ENCODE results near the gene TMEM178A. TPM values are rescaled to one million over a fixed set of nuclear protein-coding genes. Genes with fewer than 3 reads are reported as not detected.

TMEM178A gene
- 0.06 TPM for total RNA-seq (2013)
- polyA plus RNA-seq (under 1 TPM in 1 of 3 donors, not detected in 2; 0.15 TPM), polyA minus RNA-seq (not detected in 2 replicates), total RNA-seq (0 to 0.69 (median 0.10) reads per million in 11 experiments)

DNA sequence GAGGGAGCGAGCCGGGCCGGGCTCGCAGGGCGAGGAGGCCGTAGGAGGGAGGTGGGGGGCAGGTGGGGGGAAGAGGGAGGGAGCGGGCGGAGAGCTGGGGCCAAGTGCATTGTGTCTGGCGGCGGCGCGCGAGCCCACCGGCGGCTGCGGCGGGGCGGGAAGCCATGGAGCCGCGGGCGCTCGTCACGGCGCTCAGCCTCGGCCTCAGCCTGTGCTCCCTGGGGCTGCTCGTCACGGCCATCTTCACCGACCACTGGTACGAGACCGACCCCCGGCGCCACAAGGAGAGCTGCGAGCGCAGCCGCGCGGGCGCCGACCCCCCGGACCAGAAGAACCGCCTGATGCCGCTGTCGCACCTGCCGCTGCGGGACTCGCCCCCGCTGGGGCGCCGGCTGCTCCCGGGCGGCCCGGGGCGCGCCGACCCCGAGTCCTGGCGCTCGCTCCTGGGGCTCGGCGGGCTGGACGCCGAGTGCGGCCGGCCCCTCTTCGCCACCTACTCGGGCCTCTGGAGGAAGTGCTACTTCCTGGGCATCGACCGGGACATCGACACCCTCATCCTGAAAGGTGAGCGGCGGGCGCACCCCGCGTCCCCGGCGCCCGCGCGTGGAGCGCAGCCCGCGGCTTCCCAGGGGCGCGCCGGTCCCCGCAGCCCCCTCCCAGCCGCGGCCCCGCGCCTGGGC, at the start of gene TMEM178A:
TMEM178A (plus strand) TSS at position 107 of the 680 bp plus-strand sequence; CDS start at position 165, 58 bp downstream.
- peaks cover 52 to 53% of the 10 kb centered on the region in 2 donors for H3K27me3 ChIP-seq (ENCODE audit: control insufficient read depth in 2 of 2, insufficient read depth in 2 of 2, low read length in 2 of 2)
- TF ChIP-seq, protein P1, sequence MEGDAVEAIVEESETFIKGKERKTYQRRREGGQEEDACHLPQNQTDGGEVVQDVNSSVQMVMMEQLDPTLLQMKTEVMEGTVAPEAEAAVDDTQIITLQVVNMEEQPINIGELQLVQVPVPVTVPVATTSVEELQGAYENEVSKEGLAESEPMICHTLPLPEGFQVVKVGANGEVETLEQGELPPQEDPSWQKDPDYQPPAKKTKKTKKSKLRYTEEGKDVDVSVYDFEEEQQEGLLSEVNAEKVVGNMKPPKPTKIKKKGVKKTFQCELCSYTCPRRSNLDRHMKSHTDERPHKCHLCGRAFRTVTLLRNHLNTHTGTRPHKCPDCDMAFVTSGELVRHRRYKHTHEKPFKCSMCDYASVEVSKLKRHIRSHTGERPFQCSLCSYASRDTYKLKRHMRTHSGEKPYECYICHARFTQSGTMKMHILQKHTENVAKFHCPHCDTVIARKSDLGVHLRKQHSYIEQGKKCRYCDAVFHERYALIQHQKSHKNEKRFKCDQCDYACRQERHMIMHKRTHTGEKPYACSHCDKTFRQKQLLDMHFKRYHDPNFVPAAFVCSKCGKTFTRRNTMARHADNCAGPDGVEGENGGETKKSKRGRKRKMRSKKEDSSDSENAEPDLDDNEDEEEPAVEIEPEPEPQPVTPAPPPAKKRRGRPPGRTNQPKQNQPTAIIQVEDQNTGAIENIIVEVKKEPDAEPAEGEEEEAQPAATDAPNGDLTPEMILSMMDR (IDR thresholded peaks at IDR 0.05) = no peak
- H3K27me3 Mint-ChIP-seq (ENCODE audit: low read depth in 3 of 3) = peaks cover 41 to 61% (median 46%) of the 10 kb centered on the region in 3 donors

DNA sequence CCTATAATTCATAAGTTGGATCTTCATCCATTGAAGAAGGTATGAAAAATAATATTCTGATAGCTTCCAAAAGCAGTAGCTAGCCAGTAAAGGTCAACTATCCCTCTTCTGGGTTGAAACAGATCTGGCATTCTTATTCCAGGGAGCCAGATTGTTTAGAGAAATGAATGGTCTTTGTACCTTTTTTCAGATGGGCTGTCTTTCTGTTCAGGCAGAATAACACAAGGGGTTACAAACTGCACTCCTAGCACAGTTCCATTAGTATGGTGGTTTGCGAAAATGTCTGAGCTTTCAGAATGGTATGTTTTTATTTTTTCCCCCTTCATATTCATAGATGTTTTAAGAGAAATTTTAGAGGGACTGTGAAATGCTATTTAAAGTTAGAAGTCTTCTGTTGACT, 47.5 kb upstream of the TMEM178A start:
- H3K27me3 ChIP-seq (ENCODE audit: control insufficient read depth in 2 of 2, insufficient read depth in 2 of 2, low read length in 2 of 2) = no peaks in the 10 kb centered on the region
- peaks cover 18 to 24% of the 10 kb centered on the region in 2 donors for H3K4me1 ChIP-seq (ENCODE audit: control insufficient read depth in 1 of 2, insufficient read depth in 2 of 2, low read length in 2 of 2)
- DNase-seq = no peak
- Mint-ChIP-seq H3K9me3 (peaks cover 0 to 3% (median 0%) of the 10 kb centered on the region in 7 donors), H3K4me1 (peaks cover 27% of the 10 kb centered on the region), H3K36me3 (no peaks in the 10 kb centered on the region), H3K4me3 (no peak overlapping the region), H3K27ac (no peak overlapping the region), H3K27me3 (ENCODE audit: low read depth in 3 of 3) (no peaks in the 10 kb centered on the region)
- no peak overlapping the region for H3K4me2 ChIP-seq (replicated peaks; ENCODE audit: extremely low read depth, low read length, poor library complexity, severe bottlenecking)
- intact Hi-C loops (cut with micrococcal nuclease) = no loop called here
- H3K27ac ChIP-seq (ENCODE audit: low read depth in 1 of 2, low read length in 2 of 2) = no peak overlapping the region
- no peaks in the 10 kb centered on the region for H3K79me2 ChIP-seq (ENCODE audit: insufficient read depth, low read length)
- TF ChIP-seq, protein P1 (IDR thresholded peaks at IDR 0.05) = no peak
- no peaks in the 10 kb centered on the region for H3K9me3 ChIP-seq (replicated peaks in 1 of 2; ENCODE audit: control insufficient read depth in 1 of 2, insufficient read depth in 1 of 2, low read length in 2 of 2)
- no peaks in the 10 kb centered on the region for H3K36me3 ChIP-seq (replicated peaks in 1 of 2; ENCODE audit: control insufficient read depth in 1 of 2, insufficient read depth in 2 of 2, low read length in 2 of 2)
- no peak overlapping the region for H3K9ac ChIP-seq (ENCODE audit: insufficient read depth, low read length, poor library complexity, severe bottlenecking)
- no peak overlapping the region for H3K4me3 ChIP-seq (replicated peaks in 1 of 3; ENCODE audit: low read depth in 2 of 3, low read length in 3 of 3)
- no peaks in the 10 kb centered on the region for H4K20me1 ChIP-seq (ENCODE audit: insufficient read depth, low read length)
- H2AFZ ChIP-seq (ENCODE audit: insufficient read depth, low read depth, low read length, poor library complexity, severe bottlenecking) = no peak overlapping the region
- WGBS (ENCODE audit: insufficient coverage) = no CpG with 5 or more reads among the region's 1 CpG

More for the DNA sequence above, at the start of gene TMEM178A:
- H3K27ac ChIP-seq (ENCODE audit: low read depth in 1 of 2, low read length in 2 of 2) = no peak within 1 kb of the TSS
- H4K20me1 ChIP-seq (ENCODE audit: insufficient read depth, low read length) = no peaks in the 10 kb centered on the region
- no peaks in the 10 kb centered on the region for H3K79me2 ChIP-seq (ENCODE audit: insufficient read depth, low read length)
- H3K9me3 Mint-ChIP-seq = peaks cover 0 to 21% (median 10%) of the 10 kb centered on the region in 7 donors
- WGBS (ENCODE audit: insufficient coverage) = under 1% methylated on average over 89 of the region's 90 CpGs
- H2AFZ ChIP-seq (ENCODE audit: insufficient read depth, low read depth, low read length, poor library complexity, severe bottlenecking) = peak within 1 kb of the TSS; percentile 43
- peaks cover 0 to 13% of the 10 kb centered on the region in 2 donors for H3K36me3 Mint-ChIP-seq
- H3K4me3 ChIP-seq (replicated peaks in 1 of 3; ENCODE audit: low read depth in 2 of 3, low read length in 3 of 3) = peak within 1 kb of the TSS in 1 of 3 experiments; percentile 54
- H3K36me3 ChIP-seq (replicated peaks in 1 of 2; ENCODE audit: control insufficient read depth in 1 of 2, insufficient read depth in 2 of 2, low read length in 2 of 2) = no peaks in the 10 kb centered on the region
- no peak for DNase-seq
- H3K4me3 Mint-ChIP-seq = peak within 1 kb of the TSS; percentile 51 to 93
- peak within 1 kb of the TSS in 1 of 7 donors; percentile 15 for H3K27ac Mint-ChIP-seq
- H3K4me1 Mint-ChIP-seq = peaks cover 19% of the 10 kb centered on the region
- intact Hi-C loops (cut with micrococcal nuclease) = no loop called here
- peaks cover 0 to 22% of the 10 kb centered on the region in 2 donors for H3K9me3 ChIP-seq (replicated peaks in 1 of 2; ENCODE audit: control insufficient read depth in 1 of 2, insufficient read depth in 1 of 2, low read length in 2 of 2)
- H3K4me1 ChIP-seq (ENCODE audit: control insufficient read depth in 1 of 2, insufficient read depth in 2 of 2, low read length in 2 of 2) = peaks cover 6 to 12% of the 10 kb centered on the region in 2 donors
- no peak within 1 kb of the TSS for H3K9ac ChIP-seq (ENCODE audit: insufficient read depth, low read length, poor library complexity, severe bottlenecking)
- H3K4me2 ChIP-seq (replicated peaks; ENCODE audit: extremely low read depth, low read length, poor library complexity, severe bottlenecking) = peak within 1 kb of the TSS; percentile 67
